ENCODE measurements around the gene RGS3.

GRCh38 chr9:113471566-113471965 is 8.0 kb downstream of the RGS3 start:
- TF ChIP-seq CTCF (IDR thresholded peaks at IDR 0.05) = no peak
- no peak for TF ChIP-seq POLR2A (IDR thresholded peaks at IDR 0.05)
